Thyroid gland (tissue), 4 donors: Measurements from ENCODE around the gene UCP3.

Experiments
- CTCF ChIP-seq, 6 experiments: fragments of 200-600 bp in 3 of 6; fragments of 450-650 bp in 3 of 6; sonication (generic) in 3 of 6; IDR thresholded peaks; one replicate each; pipeline ENCODE4 v1.5.1; 2016 to 2019; ENCODE audit warnings: antibody characterized with exemption in 6 of 6, mild to moderate bottlenecking in 2 of 6, inconsistent platforms in 1 of 6, moderate library complexity in 1 of 6
- POLR2A ChIP-seq, 2 donors: fragments of 450-650 bp; IDR thresholded peaks; one replicate each; pipeline ENCODE4 v1.6.1; 2017; ENCODE audit warnings: antibody characterized with exemption in 2 of 2, mild to moderate bottlenecking in 2 of 2, moderate library complexity in 1 of 2

- TF ChIP-seq CTCF (IDR thresholded peaks at IDR 0.05) (no peak), POLR2A (IDR thresholded peaks at IDR 0.05) (no peak)
Measured at GRCh38 chr11:74012074-74012809, 3.4 kb upstream of the UCP3 start.
